Chondrocyte (in vitro differentiated cells): ENCODE measurements around the gene CHCHD4. TPM values are rescaled to one million over a fixed set of nuclear protein-coding genes. Genes with fewer than 3 reads are reported as not detected.

Experiments
- DNase-seq: peaks from one replicate; pipeline ENCODE4 v3.0.0; 2021; ENCODE audit warnings: mixed read lengths, low spot score
- H3K27ac Mint-ChIP-seq: one replicate; pipeline ENCODE4 v1.8.0; 2021; ENCODE audit warnings: mild to moderate bottlenecking, moderate library complexity, mixed read lengths; ENCODE audit not compliant: unreplicated experiment
- H3K27me3 Mint-ChIP-seq: 2 replicates; pipeline ENCODE4 v1.8.0; 2021; ENCODE audit warnings: low read depth, mixed read lengths
- H3K36me3 Mint-ChIP-seq: 2 replicates; pipeline ENCODE4 v1.8.0; 2021; ENCODE audit warnings: low read depth, mixed read lengths
- H3K4me1 Mint-ChIP-seq: 2 replicates; pipeline ENCODE4 v1.8.0; 2021; ENCODE audit warnings: low read depth, mild to moderate bottlenecking, mixed read lengths
- H3K4me3 Mint-ChIP-seq: one replicate; pipeline ENCODE4 v1.8.0; 2021; ENCODE audit warnings: mild to moderate bottlenecking, moderate library complexity, mixed read lengths; ENCODE audit not compliant: unreplicated experiment
- H3K9me3 Mint-ChIP-seq: 2 replicates; pipeline ENCODE4 v1.8.0; 2021; ENCODE audit warnings: low read depth, mixed read lengths
- CTCF ChIP-seq: fragments of 200-600 bp; sonication (generic); IDR thresholded peaks from 2 replicates; pipeline ENCODE4 v1.5.0; 2021; ENCODE audit warnings: antibody characterized with exemption, mild to moderate bottlenecking, moderate library complexity
- total RNA-seq: library from RNA; stranded (reverse); gene quantifications from 3 replicates; pipeline ENCODE4 v1.2.1, GENCODE V29; 2021

Gene CHCHD4
- total RNA-seq, 1 donor from 2014 or later, result 7.2 TPM

- TF ChIP-seq CTCF, result no peak
- Mint-ChIP-seq H3K36me3 (peaks cover 24% of the 10 kb centered on the region), H3K27me3 (no peaks in the 10 kb centered on the region), H3K4me1 (peaks cover 55% of the 10 kb centered on the region), H3K4me3 (no peak overlapping the region), H3K9me3 (no peaks in the 10 kb centered on the region), H3K27ac (peak overlapping the region; percentile 59)
- no peak for DNase-seq
These were observed 15.1 kb upstream of the CHCHD4 start for GRCh38 chr3:14139771-14140170.

- Mint-ChIP-seq H3K27ac (peak overlapping the region; percentile 59), H3K9me3 (no peaks in the 10 kb centered on the region), H3K4me3 (no peak overlapping the region), H3K36me3 (peaks cover 25% of the 10 kb centered on the region), H3K27me3 (no peaks in the 10 kb centered on the region), H3K4me1 (peaks cover 49% of the 10 kb centered on the region)
- TF ChIP-seq CTCF, result no peak
- DNase-seq, result peak; percentile 81
These were observed 14.4 kb upstream of the CHCHD4 start for GRCh38 chr3:14138878-14139655.

GRCh38 chr3:14138109-14138877 lies 13.6 kb upstream of the CHCHD4 start:
- H3K9me3 Mint-ChIP-seq, result no peaks in the 10 kb centered on the region
- no peak for TF ChIP-seq CTCF
- peak overlapping the region; percentile 45 for H3K27ac Mint-ChIP-seq
- no peak overlapping the region for H3K4me3 Mint-ChIP-seq
- H3K4me1 Mint-ChIP-seq, result peaks cover 42% of the 10 kb centered on the region
- H3K27me3 Mint-ChIP-seq, result no peaks in the 10 kb centered on the region
- H3K36me3 Mint-ChIP-seq, result peaks cover 30% of the 10 kb centered on the region
- peak; percentile 87 for DNase-seq

- TF ChIP-seq CTCF, result no peak
- DNase-seq, result peak; percentile 69
- Mint-ChIP-seq H3K9me3 (no peaks in the 10 kb centered on the region), H3K4me1 (peaks cover 33% of the 10 kb centered on the region), H3K36me3 (peaks cover 38% of the 10 kb centered on the region), H3K27ac (no peak overlapping the region), H3K4me3 (no peak overlapping the region), H3K27me3 (no peaks in the 10 kb centered on the region)
These were observed 12.8 kb upstream of the CHCHD4 start for GRCh38 chr3:14137445-14137844.

GRCh38 chr3:14137004-14137403 lies 12.3 kb upstream of the CHCHD4 start:
- Mint-ChIP-seq H3K36me3 (peaks cover 39% of the 10 kb centered on the region), H3K9me3 (no peaks in the 10 kb centered on the region), H3K4me3 (no peak overlapping the region), H3K27ac (no peak overlapping the region), H3K27me3 (no peaks in the 10 kb centered on the region), H3K4me1 (peaks cover 29% of the 10 kb centered on the region)
- TF ChIP-seq CTCF, result no peak
- DNase-seq, result no peak
